ENCODE measurements around the gene SRP72.
A peak's percentile ranks its signal among the peaks of the same experiment; 100 is the strongest.

Gene SRP72

GRCh38 chr4:56537147-56537546 is 69.7 kb downstream of the SRP72 start:
- H3K4me3 ChIP-seq (ENCODE audit: low read depth, low read length): no peak overlapping the region
- no peak for DNase-seq (ENCODE audit: low read depth)
- TF ChIP-seq CTCF (IDR thresholded peaks at IDR 0.05; ENCODE audit: insufficient read depth, low read depth, low read length, missing control alignments): no peak

- DNase-seq (ENCODE audit: low read depth): no peak
- H3K4me3 ChIP-seq (ENCODE audit: low read depth, low read length): no peak overlapping the region
- no peak for TF ChIP-seq CTCF (IDR thresholded peaks at IDR 0.05; ENCODE audit: insufficient read depth, low read depth, low read length, missing control alignments)
These were observed 73.4 kb downstream of the SRP72 start for GRCh38 chr4:56540826-56541225.

GRCh38 chr4:56544573-56545131 is 77.2 kb downstream of the SRP72 start:
- peak; percentile 98 for TF ChIP-seq CTCF (IDR thresholded peaks at IDR 0.05; ENCODE audit: insufficient read depth, low read depth, low read length, missing control alignments)
- peak; percentile 81 for DNase-seq (ENCODE audit: low read depth)
- H3K4me3 ChIP-seq (ENCODE audit: low read depth, low read length): no peak overlapping the region

GRCh38 chr4:56550642-56551041 is 83.2 kb downstream of the SRP72 start:
- no peak for TF ChIP-seq CTCF (IDR thresholded peaks at IDR 0.05; ENCODE audit: insufficient read depth, low read depth, low read length, missing control alignments)
- no peak for DNase-seq (ENCODE audit: low read depth)

GRCh38 chr4:56551516-56551915 is 84.1 kb downstream of the SRP72 start:
- no peak for DNase-seq (ENCODE audit: low read depth)
- no peak overlapping the region for H3K4me3 ChIP-seq (ENCODE audit: low read depth, low read length)
- TF ChIP-seq CTCF (IDR thresholded peaks at IDR 0.05; ENCODE audit: insufficient read depth, low read depth, low read length, missing control alignments): no peak

More at GRCh38 chr4:56550642-56551041, 83.2 kb downstream of the SRP72 start:
- H3K4me3 ChIP-seq (ENCODE audit: low read depth, low read length): no peak overlapping the region

- no peak for DNase-seq (ENCODE audit: low read depth)
- no peak for TF ChIP-seq CTCF (IDR thresholded peaks at IDR 0.05; ENCODE audit: insufficient read depth, low read depth, low read length, missing control alignments)
- no peak overlapping the region for H3K4me3 ChIP-seq (ENCODE audit: low read depth, low read length)
These were observed 84.9 kb downstream of the SRP72 start for GRCh38 chr4:56552273-56552672.
